SK-N-SH treated with all-trans-retinoic acid at 6 μM for 48 hours (cell line): Measurements from ENCODE around the gene RFESD.
"Not testable (repeated sequence)": the region's sequence is repeated elsewhere in the genome, so short reads cannot be mapped to it uniquely, and the experiment has no call there.

Experiments used
- ATAC-seq: fragments of 200-7000 bp; cut with Tn5 transposase; 3 replicates; pipeline ENCODE4 v1.9.1; 2020; ENCODE audit warnings: mild to moderate bottlenecking, moderate library complexity
- BACH2 ChIP-seq: fragments of 250-450 bp; sonication (Bioruptor Pico); IDR thresholded peaks from 2 replicates; pipeline ENCODE4 v1.9.0; 2021; ENCODE audit warnings: mild to moderate bottlenecking, borderline replicate concordance
- CSDC2 ChIP-seq: fragments of 250-450 bp; sonication (Bioruptor Pico); IDR thresholded peaks from 2 replicates; pipeline ENCODE4 v1.5.0; 2020; ENCODE audit warnings: mild to moderate bottlenecking, moderate library complexity
- CSRNP3 ChIP-seq: fragments of 250-450 bp; sonication (Bioruptor Pico); IDR thresholded peaks from 2 replicates; pipeline ENCODE4 v1.5.1; 2021; ENCODE audit warnings: mild to moderate bottlenecking, moderate library complexity
- ESRRG ChIP-seq: fragments of 250-450 bp; sonication (Bioruptor Pico); IDR thresholded peaks from 2 replicates; pipeline ENCODE4 v1.6.1; 2021; ENCODE audit warnings: mild to moderate bottlenecking
- GLIS3 ChIP-seq: fragments of 250-450 bp; sonication (Bioruptor Pico); IDR thresholded peaks from 2 replicates; pipeline ENCODE4 v1.5.0; 2020; ENCODE audit warnings: mild to moderate bottlenecking, moderate library complexity
- ISL1 ChIP-seq: fragments of 250-450 bp; sonication (Bioruptor Pico); IDR thresholded peaks from 2 replicates; pipeline ENCODE4 v2.1.2; 2022; ENCODE audit warnings: mild to moderate bottlenecking, moderate library complexity
- OSR1 ChIP-seq: fragments of 250-450 bp; sonication (Bioruptor Pico); IDR thresholded peaks from 2 replicates; pipeline ENCODE4 v1.8.0; 2022; ENCODE audit warnings: moderate library complexity, mild to moderate bottlenecking, inconsistent platforms
- POU6F1 ChIP-seq: fragments of 250-450 bp; sonication (Bioruptor Pico); IDR thresholded peaks from 2 replicates; pipeline ENCODE4 v1.8.0; 2021; ENCODE audit warnings: low read depth, mild to moderate bottlenecking, moderate library complexity, borderline replicate concordance
- RARB ChIP-seq: fragments of 250-450 bp; sonication (Bioruptor Pico); IDR thresholded peaks from 2 replicates; pipeline ENCODE4 v1.8.0; 2021; ENCODE audit warnings: mild to moderate bottlenecking, moderate library complexity
- SNAI2 ChIP-seq: fragments of 250-450 bp; sonication (Bioruptor Pico); IDR thresholded peaks from 2 replicates; pipeline ENCODE4 v1.5.0; 2020; ENCODE audit warnings: mild to moderate bottlenecking, moderate library complexity
- TCF4 ChIP-seq: fragments of 250-450 bp; sonication (Bioruptor Pico); IDR thresholded peaks from 2 replicates; pipeline ENCODE4 v1.8.0; 2021; ENCODE audit warnings: mild to moderate bottlenecking, moderate library complexity, borderline replicate concordance
- TOX ChIP-seq: fragments of 250-450 bp; sonication (Bioruptor Pico); IDR thresholded peaks from 2 replicates; pipeline ENCODE4 v1.8.0; 2021; ENCODE audit warnings: mild to moderate bottlenecking, moderate library complexity, borderline replicate concordance
- ZFP3 ChIP-seq: fragments of 250-450 bp; sonication (Bioruptor Pico); IDR thresholded peaks from 2 replicates; pipeline ENCODE4 v1.5.0; 2020; ENCODE audit warnings: mild to moderate bottlenecking, moderate library complexity
- ZFP30 ChIP-seq: fragments of 450-650 bp; formaldehyde crosslinking; IDR thresholded peaks from 2 replicates; pipeline ENCODE4 v1.5.0; 2022; ENCODE audit warnings: mild to moderate bottlenecking, moderate library complexity
- ZNF70 ChIP-seq: fragments of 450-650 bp; formaldehyde crosslinking; IDR thresholded peaks from 2 replicates; pipeline ENCODE4 v1.5.0; 2020; ENCODE audit warnings: mild to moderate bottlenecking, moderate library complexity
- TF ChIP-seq, protein P1 (sequence below): fragments of 250-450 bp; sonication (Bioruptor Pico); IDR thresholded peaks from 2 replicates; pipeline ENCODE4 v1.5.1; 2020; ENCODE audit warnings: low read depth, mild to moderate bottlenecking, moderate library complexity
- TF ChIP-seq, protein P2 (sequence below): fragments of 250-450 bp; sonication (Bioruptor Pico); IDR thresholded peaks from 2 replicates; pipeline ENCODE4 v1.8.0; 2020; ENCODE audit warnings: mild to moderate bottlenecking, moderate library complexity, borderline replicate concordance
- TF ChIP-seq, protein P3 (sequence below): fragments of 250-450 bp; sonication (Bioruptor Pico); IDR thresholded peaks from 2 replicates; pipeline ENCODE4 v1.5.0; 2020; ENCODE audit warnings: mild to moderate bottlenecking, moderate library complexity

The RFESD gene

GRCh38 chr5:95701074-95701473 is 54.5 kb downstream of the RFESD start:
- no peak for ATAC-seq
- TF ChIP-seq ISL1: peak; percentile 54
- TF ChIP-seq TOX (CRISPR knock-in tag): no peak
- 0 out of 2 replicates have a peak, but pooled peaks have one; percentile 22 for TF ChIP-seq TCF4 (CRISPR knock-in tag)
- TF ChIP-seq, protein P1, sequence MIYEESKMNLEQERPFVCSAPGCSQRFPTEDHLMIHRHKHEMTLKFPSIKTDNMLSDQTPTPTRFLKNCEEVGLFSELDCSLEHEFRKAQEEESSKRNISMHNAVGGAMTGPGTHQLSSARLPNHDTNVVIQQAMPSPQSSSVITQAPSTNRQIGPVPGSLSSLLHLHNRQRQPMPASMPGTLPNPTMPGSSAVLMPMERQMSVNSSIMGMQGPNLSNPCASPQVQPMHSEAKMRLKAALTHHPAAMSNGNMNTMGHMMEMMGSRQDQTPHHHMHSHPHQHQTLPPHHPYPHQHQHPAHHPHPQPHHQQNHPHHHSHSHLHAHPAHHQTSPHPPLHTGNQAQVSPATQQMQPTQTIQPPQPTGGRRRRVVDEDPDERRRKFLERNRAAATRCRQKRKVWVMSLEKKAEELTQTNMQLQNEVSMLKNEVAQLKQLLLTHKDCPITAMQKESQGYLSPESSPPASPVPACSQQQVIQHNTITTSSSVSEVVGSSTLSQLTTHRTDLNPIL (CRISPR knock-in tag): no peak
- no peak for TF ChIP-seq ZFP3 (CRISPR knock-in tag)
- no peak for TF ChIP-seq BACH2 (CRISPR knock-in tag)
- TF ChIP-seq, protein P2, sequence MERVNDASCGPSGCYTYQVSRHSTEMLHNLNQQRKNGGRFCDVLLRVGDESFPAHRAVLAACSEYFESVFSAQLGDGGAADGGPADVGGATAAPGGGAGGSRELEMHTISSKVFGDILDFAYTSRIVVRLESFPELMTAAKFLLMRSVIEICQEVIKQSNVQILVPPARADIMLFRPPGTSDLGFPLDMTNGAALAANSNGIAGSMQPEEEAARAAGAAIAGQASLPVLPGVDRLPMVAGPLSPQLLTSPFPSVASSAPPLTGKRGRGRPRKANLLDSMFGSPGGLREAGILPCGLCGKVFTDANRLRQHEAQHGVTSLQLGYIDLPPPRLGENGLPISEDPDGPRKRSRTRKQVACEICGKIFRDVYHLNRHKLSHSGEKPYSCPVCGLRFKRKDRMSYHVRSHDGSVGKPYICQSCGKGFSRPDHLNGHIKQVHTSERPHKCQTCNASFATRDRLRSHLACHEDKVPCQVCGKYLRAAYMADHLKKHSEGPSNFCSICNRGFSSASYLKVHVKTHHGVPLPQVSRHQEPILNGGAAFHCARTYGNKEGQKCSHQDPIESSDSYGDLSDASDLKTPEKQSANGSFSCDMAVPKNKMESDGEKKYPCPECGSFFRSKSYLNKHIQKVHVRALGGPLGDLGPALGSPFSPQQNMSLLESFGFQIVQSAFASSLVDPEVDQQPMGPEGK (CRISPR knock-in tag): no peak
- TF ChIP-seq POU6F1 (CRISPR knock-in tag): no peak
- no peak for TF ChIP-seq SNAI2 (CRISPR knock-in tag)

GRCh38 chr5:95704150-95704549 is 57.6 kb downstream of the RFESD start:
- TF ChIP-seq OSR1 (CRISPR knock-in tag) (no peak), ZFP30 (CRISPR knock-in tag) (no peak), CSRNP3 (CRISPR knock-in tag) (no peak), ZNF70 (no peak), GLIS3 (CRISPR knock-in tag) (no peak), RARB (no peak), ZFP3 (CRISPR knock-in tag) (no peak), CSDC2 (CRISPR knock-in tag) (no peak), TCF4 (CRISPR knock-in tag) (no peak), BACH2 (CRISPR knock-in tag) (no peak), ISL1 (no peak), POU6F1 (CRISPR knock-in tag) (no peak), ESRRG (CRISPR knock-in tag) (no peak)
- TF ChIP-seq, protein P2 (CRISPR knock-in tag): no peak
- TF ChIP-seq, protein P3, sequence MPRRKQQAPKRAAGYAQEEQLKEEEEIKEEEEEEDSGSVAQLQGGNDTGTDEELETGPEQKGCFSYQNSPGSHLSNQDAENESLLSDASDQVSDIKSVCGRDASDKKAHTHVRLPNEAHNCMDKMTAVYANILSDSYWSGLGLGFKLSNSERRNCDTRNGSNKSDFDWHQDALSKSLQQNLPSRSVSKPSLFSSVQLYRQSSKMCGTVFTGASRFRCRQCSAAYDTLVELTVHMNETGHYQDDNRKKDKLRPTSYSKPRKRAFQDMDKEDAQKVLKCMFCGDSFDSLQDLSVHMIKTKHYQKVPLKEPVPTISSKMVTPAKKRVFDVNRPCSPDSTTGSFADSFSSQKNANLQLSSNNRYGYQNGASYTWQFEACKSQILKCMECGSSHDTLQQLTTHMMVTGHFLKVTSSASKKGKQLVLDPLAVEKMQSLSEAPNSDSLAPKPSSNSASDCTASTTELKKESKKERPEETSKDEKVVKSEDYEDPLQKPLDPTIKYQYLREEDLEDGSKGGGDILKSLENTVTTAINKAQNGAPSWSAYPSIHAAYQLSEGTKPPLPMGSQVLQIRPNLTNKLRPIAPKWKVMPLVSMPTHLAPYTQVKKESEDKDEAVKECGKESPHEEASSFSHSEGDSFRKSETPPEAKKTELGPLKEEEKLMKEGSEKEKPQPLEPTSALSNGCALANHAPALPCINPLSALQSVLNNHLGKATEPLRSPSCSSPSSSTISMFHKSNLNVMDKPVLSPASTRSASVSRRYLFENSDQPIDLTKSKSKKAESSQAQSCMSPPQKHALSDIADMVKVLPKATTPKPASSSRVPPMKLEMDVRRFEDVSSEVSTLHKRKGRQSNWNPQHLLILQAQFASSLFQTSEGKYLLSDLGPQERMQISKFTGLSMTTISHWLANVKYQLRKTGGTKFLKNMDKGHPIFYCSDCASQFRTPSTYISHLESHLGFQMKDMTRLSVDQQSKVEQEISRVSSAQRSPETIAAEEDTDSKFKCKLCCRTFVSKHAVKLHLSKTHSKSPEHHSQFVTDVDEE (CRISPR knock-in tag): no peak
- TF ChIP-seq, all 23 proteins: peak for 0
- ATAC-seq: no peak

DNA sequence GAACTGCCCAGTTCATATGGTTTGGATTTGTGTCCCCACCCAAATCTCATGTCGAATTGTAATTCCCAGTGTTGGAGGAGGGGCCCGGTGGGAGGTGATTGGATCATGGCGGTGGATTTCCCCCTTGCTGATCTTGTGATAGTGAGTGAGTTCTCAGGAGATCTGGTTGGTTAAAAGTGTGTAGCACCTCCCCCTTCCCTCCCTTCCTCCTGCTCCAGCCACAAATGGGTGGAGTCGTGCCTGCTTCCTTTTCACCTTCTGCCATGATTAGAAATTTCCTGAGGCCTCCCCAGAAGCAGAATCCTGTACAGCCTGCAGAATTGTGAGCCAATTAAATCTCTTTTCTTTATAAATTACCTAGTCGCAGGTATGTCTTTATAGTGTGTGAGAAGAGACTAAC is 59.6 kb downstream of the RFESD start:
- ATAC-seq: not testable (repeated sequence)
